Measurements from ENCODE around the gene CD209. TPM values are rescaled to one million over a fixed set of nuclear protein-coding genes. Genes with fewer than 3 reads are reported as not detected.

The CD209 gene
- total and polyA plus RNA-seq, 9 of the 15 experiments (the other 6 are each of a cell fraction or from before 2014, with no cell fraction given), result 0.01 TPM; not detected in 8

- TF ChIP-seq ZFP36 (IDR thresholded peaks at IDR 0.05; ENCODE audit: low read depth, low read length, partially characterized antibody) (peak; percentile 44), NFRKB (IDR thresholded peaks at IDR 0.05; ENCODE audit: low read depth) (no peak)
Observed at GRCh38 chr19:7787602-7788177, 40.4 kb upstream of the CD209 start (continued).

- 5% methylated on average over 9 of the region's 10 CpGs for WGBS (ENCODE audit: insufficient coverage, low coverage, missing lambda C conversion rate)
- Histone ChIP-seq H3K27ac (ENCODE audit: extremely low read depth, low read depth, low read length) (no peak overlapping the region), H3K4me3 (no peak overlapping the region), H3K9ac (ENCODE audit: insufficient read depth in 1 of 2, low read depth in 2 of 2, low read length in 2 of 2) (no peak overlapping the region), H3K9me3 (replicated peaks; ENCODE audit: control insufficient read depth, insufficient read depth, low read depth, low read length) (no peaks in the 10 kb centered on the region), H3K27me3 (ENCODE audit: control insufficient read depth in 2 of 2, insufficient read depth in 2 of 2, low read length in 2 of 2) (peaks cover 0 to 25% of the 10 kb centered on the region in 2 experiments; a peak in 3 of 5 replicates), H3K36me3 (ENCODE audit: control insufficient read depth, insufficient read depth, low read length) (no peaks in the 10 kb centered on the region), H3K4me2 (ENCODE audit: insufficient read depth, low read length) (no peak overlapping the region), H3K9me1 (ENCODE audit: control insufficient read depth, insufficient read depth, low read length) (no peaks in the 10 kb centered on the region), H4K20me1 (replicated peaks; ENCODE audit: control insufficient read depth, insufficient read depth, low read length) (no peaks in the 10 kb centered on the region), H3K4me1 (replicated peaks in 1 of 2; ENCODE audit: control insufficient read depth in 2 of 2, insufficient read depth in 2 of 2, low read length in 2 of 2) (peaks cover 0 to 16% of the 10 kb centered on the region in 2 experiments; a peak in 2 of 5 replicates), H3K79me2 (ENCODE audit: control insufficient read depth, insufficient read depth, low read length) (no peaks in the 10 kb centered on the region), H2AFZ (ENCODE audit: low read depth, low read length) (no peak overlapping the region)
- ATAC-seq (no peak), FAIRE-seq (no peak), DNase-seq (ENCODE audit: extremely low read depth in 1 of 4, low spot score in 3 of 4) (no peak)
- ChIA-PET CTCF (ENCODE audit: low intra/inter-chr PET ratio) (no interaction called here), POLR2A (no interaction called here)
- BruUV-seq (replicated peaks), result no TSS peak
- in situ Hi-C loops (cut with MboI) (no loop called here), intact Hi-C loops (cut with micrococcal nuclease) (no loop called here)
- no peak for TF ChIP-seq BRCA1 (IDR thresholded peaks at IDR 0.05)
- TF ChIP-seq BRCA1 (CRISPR knock-in tag; IDR thresholded peaks at IDR 0.05), result no peak
- TF ChIP-seq DMBX1 (CRISPR knock-in tag; IDR thresholded peaks at IDR 0.05; ENCODE audit: borderline replicate concordance), result no peak
- TF ChIP-seq CHCHD3 (CRISPR knock-in tag; IDR thresholded peaks at IDR 0.05), result no peak
- no peak for TF ChIP-seq IRF1 (CRISPR knock-in tag; IDR thresholded peaks at IDR 0.05; ENCODE audit: borderline replicate concordance)
- TF ChIP-seq, protein P1, sequence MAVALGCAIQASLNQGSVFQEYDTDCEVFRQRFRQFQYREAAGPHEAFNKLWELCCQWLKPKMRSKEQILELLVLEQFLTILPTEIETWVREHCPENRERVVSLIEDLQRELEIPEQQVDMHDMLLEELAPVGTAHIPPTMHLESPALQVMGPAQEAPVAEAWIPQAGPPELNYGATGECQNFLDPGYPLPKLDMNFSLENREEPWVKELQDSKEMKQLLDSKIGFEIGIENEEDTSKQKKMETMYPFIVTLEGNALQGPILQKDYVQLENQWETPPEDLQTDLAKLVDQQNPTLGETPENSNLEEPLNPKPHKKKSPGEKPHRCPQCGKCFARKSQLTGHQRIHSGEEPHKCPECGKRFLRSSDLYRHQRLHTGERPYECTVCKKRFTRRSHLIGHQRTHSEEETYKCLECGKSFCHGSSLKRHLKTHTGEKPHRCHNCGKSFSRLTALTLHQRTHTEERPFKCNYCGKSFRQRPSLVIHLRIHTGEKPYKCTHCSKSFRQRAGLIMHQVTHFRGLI (CRISPR knock-in tag; IDR thresholded peaks at IDR 0.05), result no peak
- TF ChIP-seq FOXJ3 (CRISPR knock-in tag; IDR thresholded peaks at IDR 0.05), result no peak
- TF ChIP-seq FOXO4 (CRISPR knock-in tag; IDR thresholded peaks at IDR 0.05), result no peak
- no peak for TF ChIP-seq ZBED1 (IDR thresholded peaks at IDR 0.05)
- TF ChIP-seq ARID1B (IDR thresholded peaks at IDR 0.05), result no peak
- TF ChIP-seq FOS (IDR thresholded peaks at IDR 0.05; ENCODE audit: extremely low read depth, insufficient read length), result no peak
- TF ChIP-seq RCOR1 (IDR thresholded peaks at IDR 0.05; ENCODE audit: borderline replicate concordance in 1 of 2, low read depth in 2 of 2, low read length in 2 of 2), result no peak
- no peak for TF ChIP-seq SMARCB1 (IDR thresholded peaks at IDR 0.05; ENCODE audit: insufficient read length, low read depth)
- TF ChIP-seq ZBTB7A (IDR thresholded peaks at IDR 0.05; ENCODE audit: borderline replicate concordance, control insufficient read depth, low read depth, low read length), result no peak
- TF ChIP-seq E2F3 (CRISPR knock-in tag; IDR thresholded peaks at IDR 0.05), result no peak
- TF ChIP-seq ZNF143 (CRISPR knock-in tag; IDR thresholded peaks at IDR 0.05), result no peak
- no peak for TF ChIP-seq C11orf30 (IDR thresholded peaks at IDR 0.05; ENCODE audit: low read depth)
- TF ChIP-seq NR1H2 (CRISPR knock-in tag; IDR thresholded peaks at IDR 0.05), result no peak
- TF ChIP-seq PHB (CRISPR knock-in tag; IDR thresholded peaks at IDR 0.05), result no peak
Observed at GRCh38 chr19:7787141-7787540, 39.8 kb upstream of the CD209 start.

Data from K562 (cell line).